ENCODE data around the gene PSMB7.

GRCh38 chr9:124439686-124440243 lies 24.5 kb upstream of the PSMB7 start:
- TF ChIP-seq CTCF (IDR thresholded peaks at IDR 0.05; ENCODE audit: low read depth, low read length, poor library complexity, severe bottlenecking) (no peak), EZH2phosphoT487 (IDR thresholded peaks at IDR 0.05; ENCODE audit: borderline replicate concordance, low read length) (no peak)

All from DOHH2 (cell line).